A549 (cell line): ENCODE measurements around the gene NTRK2. TPM values are rescaled to one million over a fixed set of nuclear protein-coding genes. Genes with fewer than 3 reads are reported as not detected.

Experiments
- ATAC-seq, 2 experiments: fragments of 200-7000 bp in 1 of 2; fragments of >200 bp in 1 of 2; cut with Nextera tagmentation in 1 of 2; cut with Tn5 transposase in 1 of 2; 3 replicates each; pipeline versions ENCODE4 v1.8.0 to v1.9.1; 2018 to 2020; ENCODE audit warnings: mild to moderate bottlenecking in 1 of 2, moderate library complexity in 1 of 2
- CTCF ChIA-PET: fragments of 300-600 bp; sonication (Branson Sonifier 250); formaldehyde crosslinking; extraction: SDS; loops from one replicate; lab custom pipeline; 2021; ENCODE audit warnings: antibody characterized with exemption, inconsistent platforms; lab: Yijun Ruan, JAX
- POLR2A ChIA-PET: fragments of 350-600 bp; formaldehyde crosslinking; extraction: SDS; loops from one replicate; lab custom pipeline; 2021; ENCODE audit warnings: antibody characterized with exemption, inconsistent platforms; lab: Yijun Ruan, JAX
- DNase-seq, 2 experiments: peaks; one replicate each; pipeline versions ENCODE4 v3.0.0 to v3.0.0-alpha.2; 2011 to 2016; ENCODE audit warnings: low read depth in 1 of 2, low spot score in 1 of 2
- FAIRE-seq: peaks from 2 replicates; lab custom pipeline; 2011; peaks lifted over from hg19 to GRCh38; lab: Jason Lieb, UNC
- H3K27ac ChIP-seq, 2 experiments: fragments of >200 bp; sonication (Bioruptor Twin); formaldehyde crosslinking; 3 replicates each; pipeline ENCODE4 v1.5.1; 2016 to 2017
- H3K4me1 ChIP-seq: fragments of >200 bp; sonication (Bioruptor Twin); formaldehyde crosslinking; 3 replicates; pipeline ENCODE4 v1.6.1; 2016
- H3K4me2 ChIP-seq: fragments of >200 bp; sonication (Bioruptor Twin); formaldehyde crosslinking; 3 replicates; pipeline ENCODE4 v1.6.1; 2016
- H3K4me3 ChIP-seq: fragments of >200 bp; sonication (Bioruptor Twin); formaldehyde crosslinking; 3 replicates; pipeline ENCODE4 v1.5.1; 2016
- H3K9me3 ChIP-seq: fragments of >200 bp; sonication (Bioruptor Twin); formaldehyde crosslinking; 3 replicates; pipeline ENCODE4 v1.6.1; 2016
- CBX2 ChIP-seq: fragments of 200-600 bp; sonication (generic); IDR thresholded peaks from 2 replicates; pipeline ENCODE4 v1.6.1; 2016; ENCODE audit warnings: low read depth, mild to moderate bottlenecking, borderline replicate concordance
- CEBPB ChIP-seq, 2 experiments: fragments of >200 bp in 1 of 2; sonication (Bioruptor Twin) in 1 of 2; formaldehyde crosslinking in 1 of 2; IDR thresholded peaks; 2 replicates each; pipeline ENCODE4 v1.6.1; 2012 to 2016
- CHD4 ChIP-seq: fragments of 200-600 bp; sonication (generic); IDR thresholded peaks from 2 replicates; pipeline ENCODE4 v1.6.1; 2016; ENCODE audit warnings: antibody characterized with exemption, mild to moderate bottlenecking, borderline replicate concordance
- ELK1 ChIP-seq: fragments of 150-350 bp; IDR thresholded peaks from 2 replicates; pipeline ENCODE4 v1.6.1; 2014; ENCODE audit warnings: low read depth, mild to moderate bottlenecking, low read length
- HES2 ChIP-seq: fragments of >200 bp; sonication (Bioruptor Twin); formaldehyde crosslinking; IDR thresholded peaks from 2 replicates; pipeline ENCODE4 v1.6.1; 2016
- HEYL ChIP-seq: fragments of 250-450 bp; sonication (Bioruptor Pico); IDR thresholded peaks from 2 replicates; pipeline ENCODE4 v1.8.0; 2021; ENCODE audit warnings: mild to moderate bottlenecking, moderate library complexity
- HMGXB4 ChIP-seq: fragments of 250-450 bp; sonication (Bioruptor Pico); IDR thresholded peaks from 2 replicates; pipeline ENCODE4 v1.5.0; 2021; ENCODE audit warnings: mild to moderate bottlenecking, moderate library complexity, borderline replicate concordance
- HOXB5 ChIP-seq: fragments of 250-450 bp; sonication (Bioruptor Pico); IDR thresholded peaks from 2 replicates; pipeline ENCODE4 v1.5.0; 2020; ENCODE audit warnings: mild to moderate bottlenecking, moderate library complexity
- JUNB ChIP-seq: fragments of >200 bp; sonication (Bioruptor Twin); formaldehyde crosslinking; IDR thresholded peaks from 2 replicates; pipeline ENCODE4 v1.6.1; 2016
- MAFK ChIP-seq: fragments of 450-650 bp; IDR thresholded peaks from 2 replicates; pipeline ENCODE4 v1.6.1; 2014; ENCODE audit not compliant: partially characterized antibody
- NFE2L2 ChIP-seq: fragments of 150-350 bp; conservative IDR thresholded peaks from 2 replicates; pipeline ENCODE4 v1.6.1; 2014; ENCODE audit warnings: low read length
- PBX3 ChIP-seq: IDR thresholded peaks from 2 replicates; pipeline ENCODE4 v1.6.1; 2012
- POLR2AphosphoS2 ChIP-seq: conservative IDR thresholded peaks from 2 replicates; pipeline ENCODE4 v1.6.1; 2012; ENCODE audit warnings: low read length, improper control_type of control experiment, inconsistent platforms
- RCOR1 ChIP-seq: fragments of 150-350 bp; IDR thresholded peaks from 2 replicates; pipeline ENCODE4 v1.6.1; 2014; ENCODE audit warnings: antibody characterized with exemption, low read length, low read depth
- SMC3 ChIP-seq: fragments of >200 bp; sonication (Bioruptor Twin); formaldehyde crosslinking; IDR thresholded peaks from 3 replicates; pipeline ENCODE4 v1.6.1; 2018; ENCODE audit warnings: inconsistent platforms
- ZFP36 ChIP-seq: fragments of 450-650 bp; IDR thresholded peaks from 2 replicates; pipeline ENCODE4 v1.6.1; 2014; ENCODE audit warnings: borderline replicate concordance; ENCODE audit not compliant: partially characterized antibody
- ZNF302 ChIP-seq: fragments of 250-450 bp; sonication (Bioruptor Pico); IDR thresholded peaks from 2 replicates; pipeline ENCODE4 v1.9.0; 2021; ENCODE audit warnings: inconsistent platforms, mild to moderate bottlenecking, moderate library complexity
- WGBS: methylation state at CpG from one replicate; pipeline ENCODE4 v1.1.6; 2017; ENCODE audit errors: missing lambda C conversion rate; 5-methylcytosine and 5-hydroxymethylcytosine counted together
- polyA plus RNA-seq, 4 experiments: library from polyadenylated mRNA; depleted of rRNA in 3 of 4; stranded (reverse); fragments of >200 nt; fragmentation: RNase III in 1 of 4; extraction: RNeasy Plus Mini Kit Qiagen cat#74134 plus additional on column Dnase treatment in 1 of 4; gene quantifications; 2 replicates in 3 of 4; 3 replicates in 1 of 4; pipeline ENCODE4 v1.2.3, GENCODE V29; 2011 to 2017

The NTRK2 gene
- polyA plus RNA-seq, 2 of the 4 experiments (the other 2 are of a cell fraction): 0.03 TPM

- TF ChIP-seq HMGXB4: no peak
- no peak for TF ChIP-seq POLR2AphosphoS2
- TF ChIP-seq SMC3: no peak
Observed at GRCh38 chr9:84916769-84917168, 247.2 kb downstream of the NTRK2 start (continued).

- TF ChIP-seq ZNF302 (CRISPR knock-in tag) (no peak), ZFP36 (no peak), HEYL (no peak), HOXB5 (CRISPR knock-in tag) (no peak)
- FAIRE-seq (no peak), DNase-seq (no peak), ATAC-seq (no peak)
- no peak overlapping the region for H3K27ac ChIP-seq
- no peak overlapping the region for H3K4me3 ChIP-seq
- ChIA-PET POLR2A (no interaction called here), CTCF (interaction anchor here (1.0 to 1.3 kb wide), 2 partner anchors 37 to 520 kb away, joined by 3 read pairs; no protein-coding TSS in a partner anchor)
- no peaks in the 10 kb centered on the region for H3K4me1 ChIP-seq
- no peaks in the 10 kb centered on the region for H3K9me3 ChIP-seq
- no peak overlapping the region for H3K4me2 ChIP-seq
- WGBS: 19% methylated on average over 7 of the region's 7 CpGs
Observed at GRCh38 chr9:84917366-84918070, 248.0 kb downstream of the NTRK2 start.

GRCh38 chr9:84919440-84919839 lies 249.9 kb downstream of the NTRK2 start:
- Histone ChIP-seq H3K4me2 (no peak overlapping the region), H3K27ac (no peak overlapping the region), H3K9me3 (no peaks in the 10 kb centered on the region), H3K4me1 (no peaks in the 10 kb centered on the region), H3K4me3 (no peak overlapping the region)
- DNase-seq: no peak
- no peak for FAIRE-seq
- 46% methylated on average over 3 of the region's 3 CpGs for WGBS
- TF ChIP-seq ELK1 (no peak), MAFK (no peak), CEBPB (IDR thresholded peaks at IDR 0.05) (no peak), CBX2 (no peak)
- ChIA-PET CTCF (interaction anchor here (1.0 kb wide), 1 partner anchor 251 kb away, joined by 3 read pairs; no protein-coding TSS in a partner anchor), POLR2A (no interaction called here)
- ATAC-seq: no peak

GRCh38 chr9:84921175-84921574 lies 251.6 kb downstream of the NTRK2 start:
- no peak overlapping the region for H3K4me2 ChIP-seq
- FAIRE-seq: no peak
- H3K27ac ChIP-seq: no peak overlapping the region
- no peaks in the 10 kb centered on the region for H3K9me3 ChIP-seq
- no peak overlapping the region for H3K4me3 ChIP-seq
- POLR2A ChIA-PET: no interaction called here
- no peak for DNase-seq
- TF ChIP-seq RCOR1 (no peak), NFE2L2 (no peak), JUNB (no peak), PBX3 (no peak), HMGXB4 (no peak), CHD4 (no peak), HES2 (no peak), HOXB5 (CRISPR knock-in tag) (no peak)
- ATAC-seq: no peak
- CTCF ChIA-PET: no interaction called here
- H3K4me1 ChIP-seq: no peaks in the 10 kb centered on the region
